Heart left ventricle (tissue), 16 donors: ENCODE results near the gene MGAT4A. TPM values are rescaled to one million over a fixed set of nuclear protein-coding genes. Genes with fewer than 3 reads are reported as not detected.
A peak's percentile ranks its signal among the peaks of the same experiment; 100 is the strongest.

Experiments
- ATAC-seq, 4 donors: fragments of 200-7000 bp; cut with Tn5 transposase; one replicate each; pipeline ENCODE4 v1.9.1; 2020 to 2022; ENCODE audit warnings: moderate library complexity in 4 of 4, mild to moderate bottlenecking in 3 of 4, moderate number of reproducible peaks in 1 of 4
- DNase-seq, 5 donors: peaks; one replicate each; pipeline ENCODE4 v3.0.0-alpha.2; 2020
- H3K27ac ChIP-seq, 12 donors: fragments of 200-600 bp; sonication (generic) in 4 of 12; one replicate each; pipeline versions ENCODE4 v1.5.0 to v1.8.0; 2016 to 2022; ENCODE audit warnings: mild to moderate bottlenecking in 2 of 12
- H3K27me3 ChIP-seq, 9 donors: fragments of 200-600 bp; sonication (generic) in 2 of 9; one replicate each; pipeline versions ENCODE4 v1.5.1 to v1.8.0; 2016 to 2022; ENCODE audit warnings: mild to moderate bottlenecking in 3 of 9
- H3K36me3 ChIP-seq, 9 donors: fragments of 200-600 bp; sonication (generic) in 2 of 9; one replicate each; pipeline versions ENCODE4 v1.5.0 to v1.8.0; 2018 to 2022; ENCODE audit warnings: mild to moderate bottlenecking in 2 of 9
- H3K4me1 ChIP-seq, 12 donors: fragments of 200-600 bp; sonication (generic) in 4 of 12; one replicate each; pipeline versions ENCODE4 v1.5.0 to v1.8.0; 2016 to 2022; ENCODE audit warnings: mild to moderate bottlenecking in 3 of 12
- H3K4me3 ChIP-seq, 12 donors: fragments of 200-600 bp; sonication (generic) in 4 of 12; one replicate each; pipeline versions ENCODE4 v1.5.0 to v1.8.0; 2017 to 2022; ENCODE audit warnings: mild to moderate bottlenecking in 9 of 12, moderate library complexity in 4 of 12
- H3K9me3 ChIP-seq, 12 donors: fragments of 200-600 bp; sonication (generic) in 4 of 12; one replicate each; pipeline versions ENCODE4 v1.5.0 to v1.8.0; 2016 to 2022; ENCODE audit warnings: mild to moderate bottlenecking in 1 of 12
- CTCF ChIP-seq, 12 donors: fragments of 200-600 bp; sonication (generic) in 4 of 12; IDR thresholded peaks; one replicate each; pipeline versions ENCODE4 v1.5.0 to v1.8.0; 2018 to 2022; ENCODE audit warnings: antibody characterized with exemption in 12 of 12, mild to moderate bottlenecking in 5 of 12
- POLR2A ChIP-seq, 2 donors: fragments of 450-650 bp; IDR thresholded peaks; one replicate each; pipeline ENCODE4 v1.6.1; 2017; ENCODE audit warnings: antibody characterized with exemption in 2 of 2, mild to moderate bottlenecking in 2 of 2, moderate library complexity in 2 of 2
- WGBS, 4 donors: extraction: QIAGEN DNeasy Blood & Tissue Kit in 2 of 4; methylation state at CpG; one replicate each; pipeline versions ENCODE4 v1.1.5 to v1.1.7; 2013 to 2018; 5-methylcytosine and 5-hydroxymethylcytosine counted together
- intact Hi-C, 10 donors: fragments of 100-400 bp; cut with DNase I; formaldehyde crosslinking; loops; one replicate each; pipeline versions ENCODE4 v1.11.1 to v1.14.2; 2022
- polyA plus RNA-seq, 2 donors: library from polyadenylated mRNA; stranded (reverse); fragments of 200-250 nt; gene quantifications; one replicate each; pipeline ENCODE4 v1.2.3, GENCODE V29; 2013
- total RNA-seq, 9 donors: library from RNA; depleted of rRNA in 2 of 9; stranded (reverse); fragments of >200 nt in 2 of 9; fragmentation: NEBNext Ultra II Directional in 3 of 9; extraction: Animal tissue kit (Norgen Biotek cat#: 25700) in 3 of 9; gene quantifications; one replicate each; pipeline versions ENCODE4 v1.1.0 to v1.2.4, GENCODE V29; 2016 to 2023
- donor health status: ischemic (EF 13 %, LVEDD 7.1; RV severe dilation, severe dysfunction).
- donor health status: healthy with polysubstance abuse.
- donor health status: DM: no; HTN: yes; CAD: no.
- donor health status: DM: no; HTN: no; CAD: no.
- donor health status: ischemic (EF 25% LVEDD 6.9; RV normal size, moderate dysfunction).
- donor health status: ischemic (EF 25% LVEDD 5.7; RV mildly dilated, moderate dysfunction).
- donor health status: healthy.
- donor health status: DM: yes; HTN: yes; CAD: no.
- donor health status: ischemic (EF 35%, LVEDD 5.7; RV mildly dilated, moderate dysfunction).
- donor health status: nonischemic (EF 11% LVEDD 7.7; RV severe dilation, severe dysfunction).
- donor health status: DM: yes; HTN: yes; CAD: no.
- donor health status: PGD.
- donor health status: ischemic (EF 29% LVEDD 5.4; RV normal size, mild dysfunction).
- donor health status: nonischemic (EF 23%, LVEDD 6.1; RV moderate dilation, normal function).

The MGAT4A gene
- total and polyA plus RNA-seq, 11 donors, result 4.2 to 45.0 (median 17.7) TPM

DNA sequence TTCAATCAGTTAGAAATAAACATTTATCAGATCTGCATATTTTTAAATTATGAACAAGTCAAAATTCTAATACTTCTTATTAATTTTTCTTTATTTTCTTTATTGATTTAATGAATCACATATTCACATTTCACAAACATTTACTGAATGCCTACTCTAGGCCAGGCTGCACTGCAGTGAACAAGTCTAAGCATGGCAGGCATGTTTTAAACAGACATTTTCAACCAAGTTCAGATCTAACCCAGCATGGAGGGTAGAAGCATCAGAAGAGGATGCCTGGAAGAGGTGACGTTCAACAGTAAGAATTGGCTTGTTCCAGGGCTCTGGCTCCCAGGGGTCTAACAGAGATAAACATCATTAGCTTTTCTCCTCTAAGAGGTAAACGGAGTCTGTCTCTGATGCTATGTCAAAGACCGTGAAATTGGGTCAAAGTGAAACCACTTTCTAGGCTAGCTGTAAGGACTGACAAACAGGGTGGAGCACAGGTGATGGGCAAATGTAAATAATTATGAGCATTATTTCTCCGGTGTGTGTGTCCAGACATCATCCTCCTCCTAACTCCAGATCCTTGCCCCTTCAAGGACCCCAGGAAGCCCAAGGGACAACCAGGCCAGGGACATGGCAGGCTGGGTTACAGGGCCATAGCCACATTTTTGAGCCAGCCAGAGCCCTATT lies 72.0 kb downstream of the MGAT4A start:
- Histone ChIP-seq H3K27me3 (no peaks in the 10 kb centered on the region), H3K4me3 (no peak overlapping the region), H3K4me1 (peaks cover 0 to 39% (median 0%) of the 10 kb centered on the region in 12 donors), H3K27ac (peak overlapping the region in 1 of 12 donors; percentile 37), H3K36me3 (peaks cover 0 to 21% (median 7%) of the 10 kb centered on the region in 9 donors), H3K9me3 (peaks cover 0 to 6% (median 0%) of the 10 kb centered on the region in 12 donors)
- TF ChIP-seq POLR2A (IDR thresholded peaks at IDR 0.05) (no peak), CTCF (IDR thresholded peaks at IDR 0.05) (no peak)
- 91 to 98% (median 96%) methylated on average over 4 of the region's 4 CpGs for WGBS, 4 donors
- DNase-seq (no peak), ATAC-seq (no peak)
- intact Hi-C loops, result loop anchor here in 3 of 10 donors (10.0 kb wide), 3 partner anchors 66 to 406 kb away; partner anchors contain the start of gene MGAT4A (in 1 of the 3)

GRCh38 chr2:98656800-98657199 lies 74.1 kb downstream of the MGAT4A start:
- H3K36me3 ChIP-seq, result peaks cover 0 to 10% (median 0%) of the 10 kb centered on the region in 9 donors
- no peak for ATAC-seq
- peak overlapping the region in 1 of 12 donors; percentile 28 for H3K27ac ChIP-seq
- intact Hi-C loops, result loop anchor here in 3 of 10 donors (10.0 kb wide), 3 partner anchors 68 to 408 kb away; partner anchors contain the start of gene MGAT4A (in 1 of the 3)
- no peak overlapping the region for H3K4me3 ChIP-seq
- TF ChIP-seq POLR2A (IDR thresholded peaks at IDR 0.05) (no peak), CTCF (IDR thresholded peaks at IDR 0.05) (no peak)
- 83 to 92% (median 89%) methylated on average over 4 of the region's 4 CpGs for WGBS, 4 donors
- H3K27me3 ChIP-seq, result no peaks in the 10 kb centered on the region
- DNase-seq, result no peak
- H3K9me3 ChIP-seq, result peaks cover 0 to 6% (median 0%) of the 10 kb centered on the region in 12 donors
- H3K4me1 ChIP-seq, result peaks cover 0 to 37% (median 0%) of the 10 kb centered on the region in 12 donors

GRCh38 chr2:98654699-98655495 lies 76.0 kb downstream of the MGAT4A start:
- peak overlapping the region in 2 of 12 donors; percentile 3 to 54 for H3K27ac ChIP-seq
- ATAC-seq, result no peak
- intact Hi-C loops, result loop anchor here in 4 of 10 donors (5.0 to 10.0 kb wide), 4 partner anchors 70 to 410 kb away; partner anchors contain the start of gene MGAT4A (in 3 of the 4)

More at GRCh38 chr2:98654699-98655495, 76.0 kb downstream of the MGAT4A start:
- H3K36me3 ChIP-seq, result peaks cover 0 to 5% (median 0%) of the 10 kb centered on the region in 9 donors
- H3K4me1 ChIP-seq, result peaks cover 0 to 44% (median 0%) of the 10 kb centered on the region in 12 donors
- WGBS, 4 donors, result 75 to 82% (median 77%) methylated on average over 3 of the region's 3 CpGs
- TF ChIP-seq POLR2A (IDR thresholded peaks at IDR 0.05) (no peak), CTCF (IDR thresholded peaks at IDR 0.05) (no peak)
- H3K4me3 ChIP-seq, result no peak overlapping the region
- no peak for DNase-seq
- no peaks in the 10 kb centered on the region for H3K9me3 ChIP-seq
- H3K27me3 ChIP-seq, result no peaks in the 10 kb centered on the region
